NCI-H510A treated with DMSO at 0.1 percent for 48 hours (cell line): ENCODE results near the gene ASXL3.

Source experiments
- DNase-seq: peaks from one replicate; lab custom pipeline; 2025; lab: John Stamatoyannopoulos, UW

The ASXL3 gene

GRCh38 chr18:33577685-33578517 lies at the start of gene ASXL3:
Gene ASXL3 (plus strand): TSS chr18:33578219. CDS start chr18:33578632, 413 bp downstream.
- peak; percentile 80 for DNase-seq

GRCh38 chr18:33532978-33533377 lies 45.0 kb upstream of the ASXL3 start:
- DNase-seq: no peak

- DNase-seq: no peak
These were observed 41.1 kb upstream of the ASXL3 start for GRCh38 chr18:33536904-33537303.

- DNase-seq: no peak
These were observed 39.5 kb upstream of the ASXL3 start for GRCh38 chr18:33538418-33539042.

- DNase-seq: no peak
These were observed 37.6 kb upstream of the ASXL3 start for GRCh38 chr18:33540392-33540791.

GRCh38 chr18:33541316-33541715 lies 36.7 kb upstream of the ASXL3 start:
- DNase-seq: no peak

GRCh38 chr18:33556846-33557245 lies 21.2 kb upstream of the ASXL3 start:
- no peak for DNase-seq

GRCh38 chr18:33557706-33558105 lies 20.3 kb upstream of the ASXL3 start:
- DNase-seq: no peak

GRCh38 chr18:33558529-33558928 lies 19.5 kb upstream of the ASXL3 start:
- DNase-seq: no peak

- DNase-seq: no peak
These were observed 17.2 kb upstream of the ASXL3 start for GRCh38 chr18:33560686-33561370.

GRCh38 chr18:33562741-33563140 lies 15.3 kb upstream of the ASXL3 start:
- no peak for DNase-seq

GRCh38 chr18:33567705-33568104 lies 10.3 kb upstream of the ASXL3 start:
- DNase-seq: no peak

- DNase-seq: no peak
These were observed 5.8 kb upstream of the ASXL3 start for GRCh38 chr18:33571998-33572787.

GRCh38 chr18:33573193-33573592 lies 4.8 kb upstream of the ASXL3 start:
- peak; percentile 72 for DNase-seq

- no peak for DNase-seq
These were observed 2.6 kb upstream of the ASXL3 start for GRCh38 chr18:33575451-33575850.

- DNase-seq: peak; percentile 76
These were observed 896 bp upstream of the ASXL3 start for GRCh38 chr18:33576999-33577646.

GRCh38 chr18:33578518-33579348 lies 714 bp downstream of the ASXL3 start:
- DNase-seq: peak; percentile 82

GRCh38 chr18:33579349-33580215 lies 1.6 kb downstream of the ASXL3 start:
- peak; percentile 90 for DNase-seq

GRCh38 chr18:33580546-33580945 lies 2.5 kb downstream of the ASXL3 start:
- DNase-seq: no peak

GRCh38 chr18:33581856-33582255 lies 3.8 kb downstream of the ASXL3 start:
- DNase-seq: peak; percentile 71
